Thyroid gland (tissue), 4 donors: ENCODE results near the gene DGKD.

ENCODE experiments used
- POLR2A ChIP-seq, 2 donors: fragments of 450-650 bp; IDR thresholded peaks; one replicate each; pipeline ENCODE4 v1.6.1; 2017; ENCODE audit warnings: antibody characterized with exemption in 2 of 2, mild to moderate bottlenecking in 2 of 2, moderate library complexity in 1 of 2
- TF ChIP-seq, protein P1 (sequence below), 6 experiments: fragments of 200-600 bp in 3 of 6; fragments of 450-650 bp in 3 of 6; sonication (generic) in 3 of 6; IDR thresholded peaks; one replicate each; pipeline ENCODE4 v1.5.1; 2016 to 2019; ENCODE audit warnings: antibody characterized with exemption in 6 of 6, mild to moderate bottlenecking in 2 of 6, inconsistent platforms in 1 of 6, moderate library complexity in 1 of 6

DNA sequence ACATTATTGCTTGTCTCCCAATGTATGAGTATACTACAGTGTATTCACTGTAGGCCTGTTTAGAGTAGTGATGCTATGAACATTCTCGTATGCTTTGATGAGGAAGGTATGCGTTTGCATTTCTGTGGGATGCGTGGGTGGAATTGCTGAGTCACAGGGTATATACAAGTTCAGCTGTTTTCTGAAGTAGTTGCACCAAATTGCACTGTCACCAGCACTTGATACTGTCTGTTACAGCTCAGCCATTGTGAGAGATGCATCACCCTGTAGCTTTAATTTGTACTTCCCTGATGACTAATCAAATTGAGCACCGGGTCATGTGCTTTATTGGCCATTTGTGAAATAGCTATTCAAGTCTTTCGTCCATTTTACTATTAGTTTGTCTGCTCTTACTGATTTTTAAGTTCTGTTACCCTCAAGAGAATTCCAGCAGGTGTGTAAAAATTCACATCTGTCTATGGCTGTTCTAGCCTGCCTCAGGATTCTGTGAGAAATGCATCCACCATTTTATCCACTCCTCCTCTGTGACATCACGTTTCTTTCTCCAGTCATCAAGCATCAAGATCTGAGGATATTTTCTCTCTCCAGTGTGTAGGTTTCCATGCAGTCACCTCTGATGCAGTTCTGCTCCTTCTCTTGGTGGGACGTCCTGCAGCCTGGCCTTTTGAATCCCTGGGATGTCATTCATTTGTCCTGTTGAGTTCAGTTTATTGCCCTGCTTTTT lies 72.5 kb downstream of the DGKD start:
- TF ChIP-seq, protein P1, sequence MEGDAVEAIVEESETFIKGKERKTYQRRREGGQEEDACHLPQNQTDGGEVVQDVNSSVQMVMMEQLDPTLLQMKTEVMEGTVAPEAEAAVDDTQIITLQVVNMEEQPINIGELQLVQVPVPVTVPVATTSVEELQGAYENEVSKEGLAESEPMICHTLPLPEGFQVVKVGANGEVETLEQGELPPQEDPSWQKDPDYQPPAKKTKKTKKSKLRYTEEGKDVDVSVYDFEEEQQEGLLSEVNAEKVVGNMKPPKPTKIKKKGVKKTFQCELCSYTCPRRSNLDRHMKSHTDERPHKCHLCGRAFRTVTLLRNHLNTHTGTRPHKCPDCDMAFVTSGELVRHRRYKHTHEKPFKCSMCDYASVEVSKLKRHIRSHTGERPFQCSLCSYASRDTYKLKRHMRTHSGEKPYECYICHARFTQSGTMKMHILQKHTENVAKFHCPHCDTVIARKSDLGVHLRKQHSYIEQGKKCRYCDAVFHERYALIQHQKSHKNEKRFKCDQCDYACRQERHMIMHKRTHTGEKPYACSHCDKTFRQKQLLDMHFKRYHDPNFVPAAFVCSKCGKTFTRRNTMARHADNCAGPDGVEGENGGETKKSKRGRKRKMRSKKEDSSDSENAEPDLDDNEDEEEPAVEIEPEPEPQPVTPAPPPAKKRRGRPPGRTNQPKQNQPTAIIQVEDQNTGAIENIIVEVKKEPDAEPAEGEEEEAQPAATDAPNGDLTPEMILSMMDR (IDR thresholded peaks at IDR 0.05): no peak
- no peak for TF ChIP-seq POLR2A (IDR thresholded peaks at IDR 0.05)
